GM20000 (cell line): ENCODE results near the gene APBA1.

Source experiments
- DNase-seq: peaks from one replicate; pipeline ENCODE4 v3.0.0; 2012; ENCODE audit warnings: low spot score
- CTCF ChIP-seq: IDR thresholded peaks from 2 replicates; pipeline ENCODE4 v1.5.1; 2012; ENCODE audit warnings: mild to moderate bottlenecking, control low read depth; ENCODE audit errors: extremely low read depth, missing control alignments

APBA1 gene

DNA sequence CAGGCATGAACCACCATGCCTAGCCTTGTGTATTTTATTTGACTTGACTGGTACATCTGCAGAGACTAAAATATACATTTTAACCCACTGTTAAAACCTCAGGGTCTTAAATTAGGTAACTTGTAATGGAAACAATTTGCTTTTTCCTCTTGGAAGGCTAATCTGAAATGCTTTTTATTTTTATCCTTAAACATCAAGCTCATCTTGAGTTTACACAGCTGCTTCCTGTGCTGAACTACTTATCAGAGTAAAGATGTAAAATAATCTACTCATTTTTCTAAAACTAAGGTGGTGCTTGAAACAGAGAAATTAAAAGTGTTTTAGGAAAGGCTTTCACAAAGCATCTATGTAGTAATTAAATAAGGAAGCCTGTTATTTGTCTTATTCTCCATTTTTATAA lies 203.0 kb downstream of the APBA1 start:
- DNase-seq, result no peak
- no peak for TF ChIP-seq CTCF

DNA sequence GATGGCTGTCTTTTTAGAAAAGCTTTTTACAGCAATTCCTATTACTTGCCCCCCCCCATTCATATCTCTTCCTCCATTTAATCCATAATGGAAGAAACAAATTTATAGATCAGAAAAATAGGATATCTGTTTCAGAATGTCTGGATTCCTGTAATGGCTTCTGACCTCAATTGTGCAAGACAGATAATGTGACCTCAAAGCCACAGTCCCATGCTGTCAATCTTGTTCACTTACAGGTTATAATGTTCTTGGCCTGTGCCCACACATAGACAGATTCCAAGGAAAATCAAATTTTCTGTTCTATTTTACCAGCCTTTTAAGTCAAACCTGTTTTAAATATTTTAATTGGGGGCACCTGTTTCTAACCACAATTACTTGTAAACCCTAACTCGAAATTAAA lies 203.8 kb downstream of the APBA1 start:
- TF ChIP-seq CTCF, result no peak
- DNase-seq, result no peak

DNA sequence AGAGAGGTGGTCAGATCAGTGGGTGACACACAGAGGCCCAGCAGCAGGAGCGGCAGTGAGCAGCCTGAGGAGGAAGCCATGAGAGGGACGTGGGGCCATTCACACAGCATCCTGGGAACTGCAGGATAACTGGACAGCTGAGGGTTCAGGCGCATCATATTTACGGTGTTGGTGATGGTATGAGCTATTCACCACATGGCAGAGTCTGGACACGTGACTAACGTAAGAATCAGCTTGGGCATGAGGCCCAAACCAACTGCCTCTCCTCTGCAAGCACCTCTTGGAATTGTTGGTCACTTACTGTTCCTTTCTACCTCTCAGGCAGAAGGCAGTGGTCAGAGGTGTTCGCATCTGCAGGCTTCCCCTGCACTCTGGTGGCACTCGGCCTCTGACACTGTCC lies 206.0 kb downstream of the APBA1 start:
- no peak for TF ChIP-seq CTCF
- DNase-seq, result no peak

DNA sequence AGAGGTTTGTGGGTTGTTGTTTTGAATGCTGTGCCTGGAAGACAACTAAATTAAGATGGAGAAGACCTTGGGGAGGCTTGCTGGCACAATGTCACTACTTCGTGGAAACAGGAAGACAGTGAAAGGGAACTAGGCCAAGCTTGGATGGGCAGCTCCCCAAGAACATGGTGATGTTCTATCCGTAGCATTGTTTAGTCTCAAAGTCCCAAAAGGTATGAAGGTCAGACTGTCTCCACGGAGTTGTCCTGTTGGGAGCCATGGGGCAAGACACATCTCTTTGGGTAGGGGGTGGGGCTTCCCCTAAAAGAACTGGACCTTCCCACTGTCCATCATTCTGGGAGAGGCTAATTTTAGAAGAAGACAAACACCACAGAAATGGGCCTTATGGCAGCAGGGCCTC lies 206.7 kb downstream of the APBA1 start:
- no peak for DNase-seq
- no peak for TF ChIP-seq CTCF

DNA sequence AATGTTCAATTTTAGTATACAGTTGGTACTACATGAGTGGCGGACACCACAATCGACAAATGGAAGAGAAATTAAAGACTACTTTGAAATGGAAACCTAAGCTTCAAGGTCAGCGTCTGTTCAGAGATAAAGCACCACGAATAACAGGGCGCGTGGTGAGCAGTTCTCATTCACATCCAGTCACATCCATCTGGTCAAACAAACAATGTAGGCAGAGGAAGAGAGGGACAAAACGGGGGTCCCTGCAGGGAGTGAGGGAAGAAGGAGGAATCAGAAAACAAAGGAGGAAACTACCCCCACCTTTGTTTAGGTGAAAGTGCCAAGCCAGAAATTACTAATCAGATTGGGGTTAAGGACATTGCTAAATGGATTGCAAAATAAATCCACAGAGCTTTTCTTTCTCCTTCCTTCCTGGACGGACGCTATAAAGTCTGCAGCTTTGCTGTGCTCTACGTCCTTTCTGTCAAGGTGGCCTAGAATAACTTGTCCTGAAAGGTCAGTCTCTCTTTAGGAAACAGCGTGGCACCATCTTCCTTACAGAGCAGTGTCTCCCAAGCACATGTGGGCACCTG lies 208.6 kb downstream of the APBA1 start:
- DNase-seq, result no peak
- no peak for TF ChIP-seq CTCF

- TF ChIP-seq CTCF, result no peak
- no peak for DNase-seq
Observed at GRCh38 chr9:69462394-69462793, 209.8 kb downstream of the APBA1 start.

GRCh38 chr9:69461103-69461887 lies 210.9 kb downstream of the APBA1 start:
- DNase-seq, result no peak
- no peak for TF ChIP-seq CTCF
